Measurements from ENCODE around the gene MYCBP2.

GRCh38 chr13:77184455-77184854 lies 142.4 kb downstream of the MYCBP2 start:
- TF ChIP-seq POLR2A (IDR thresholded peaks at IDR 0.05) (no peak), CTCF (IDR thresholded peaks at IDR 0.05) (no peak), EP300 (IDR thresholded peaks at IDR 0.05) (no peak)

Data from tibial nerve (tissue), 4 donors.